ENCODE data around the gene SLC13A2. TPM values are rescaled to one million over a fixed set of nuclear protein-coding genes. Genes with fewer than 3 reads are reported as not detected.
"Not testable (repeated sequence)": the region's sequence is repeated elsewhere in the genome, so short reads cannot be mapped to it uniquely, and the experiment has no call there.

The SLC13A2 gene
- total RNA-seq, 1 experiment from 2014 or later: not detected

DNA sequence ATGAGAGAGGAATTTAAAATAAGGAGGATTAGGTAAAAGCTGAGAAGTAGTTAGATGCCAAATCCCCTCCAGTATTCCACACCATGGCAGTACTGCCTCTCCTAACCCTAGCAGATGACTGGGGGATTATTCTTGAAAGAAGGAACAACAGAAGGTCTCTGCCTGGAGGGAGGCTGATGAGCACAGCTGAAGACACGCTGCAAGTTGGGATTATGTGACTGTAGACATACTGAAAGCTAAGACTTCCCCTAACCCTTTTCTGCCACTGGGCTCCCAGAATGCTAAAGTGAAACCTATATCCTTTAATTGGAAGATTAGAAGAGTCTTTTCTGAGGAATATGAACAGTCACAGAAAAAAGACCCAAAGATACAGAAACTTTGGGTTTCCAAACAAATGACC lies 39.7 kb upstream of the SLC13A2 start:
- no TSS peak for BruUV-seq (replicated peaks)
- H3K4me2 ChIP-seq (ENCODE audit: low read length): no peak overlapping the region
- no peaks in the 10 kb centered on the region for H3K9me3 ChIP-seq (ENCODE audit: control insufficient read depth in 1 of 2, insufficient read depth in 1 of 2, low read depth in 1 of 2, low read length in 2 of 2)
- H3K79me2 ChIP-seq (ENCODE audit: insufficient read depth, low read length): no peaks in the 10 kb centered on the region
- no peak for TF ChIP-seq SP1 (IDR thresholded peaks at IDR 0.05; ENCODE audit: low read depth)
- no peak for TF ChIP-seq JUND (IDR thresholded peaks at IDR 0.05)
- no peak for TF ChIP-seq FOSL1 (IDR thresholded peaks at IDR 0.05; ENCODE audit: low read depth)
- TF ChIP-seq EZH2phosphoT487 (IDR thresholded peaks at IDR 0.05; ENCODE audit: borderline replicate concordance): no peak
- no peak for TF ChIP-seq TCF7L2 (IDR thresholded peaks at IDR 0.05; ENCODE audit: borderline replicate concordance, extremely low read depth, insufficient read depth, insufficient read length)
- TF ChIP-seq ZNF274 (IDR thresholded peaks at IDR 0.05; ENCODE audit: low read depth, low read length): no peak
- no peak for TF ChIP-seq RAD21 (IDR thresholded peaks at IDR 0.05; ENCODE audit: low read depth)
- TF ChIP-seq SRF (IDR thresholded peaks at IDR 0.05; ENCODE audit: low read depth): no peak
- no peak for TF ChIP-seq EGR1 (IDR thresholded peaks at IDR 0.05; ENCODE audit: low read depth)
- TF ChIP-seq, protein P1, sequence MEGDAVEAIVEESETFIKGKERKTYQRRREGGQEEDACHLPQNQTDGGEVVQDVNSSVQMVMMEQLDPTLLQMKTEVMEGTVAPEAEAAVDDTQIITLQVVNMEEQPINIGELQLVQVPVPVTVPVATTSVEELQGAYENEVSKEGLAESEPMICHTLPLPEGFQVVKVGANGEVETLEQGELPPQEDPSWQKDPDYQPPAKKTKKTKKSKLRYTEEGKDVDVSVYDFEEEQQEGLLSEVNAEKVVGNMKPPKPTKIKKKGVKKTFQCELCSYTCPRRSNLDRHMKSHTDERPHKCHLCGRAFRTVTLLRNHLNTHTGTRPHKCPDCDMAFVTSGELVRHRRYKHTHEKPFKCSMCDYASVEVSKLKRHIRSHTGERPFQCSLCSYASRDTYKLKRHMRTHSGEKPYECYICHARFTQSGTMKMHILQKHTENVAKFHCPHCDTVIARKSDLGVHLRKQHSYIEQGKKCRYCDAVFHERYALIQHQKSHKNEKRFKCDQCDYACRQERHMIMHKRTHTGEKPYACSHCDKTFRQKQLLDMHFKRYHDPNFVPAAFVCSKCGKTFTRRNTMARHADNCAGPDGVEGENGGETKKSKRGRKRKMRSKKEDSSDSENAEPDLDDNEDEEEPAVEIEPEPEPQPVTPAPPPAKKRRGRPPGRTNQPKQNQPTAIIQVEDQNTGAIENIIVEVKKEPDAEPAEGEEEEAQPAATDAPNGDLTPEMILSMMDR (IDR thresholded peaks at IDR 0.05 in 2 of 3, conservative IDR thresholded peaks at IDR 0.05 in 1 of 3; ENCODE audit: borderline replicate concordance in 1 of 3, insufficient read depth in 1 of 3, low read depth in 2 of 3, low read length in 2 of 3): no peak
- no peak for TF ChIP-seq ATF3 (IDR thresholded peaks at IDR 0.05)
- TF ChIP-seq EZH2 (IDR thresholded peaks at IDR 0.05): no peak
- no peak for TF ChIP-seq ELF1 (IDR thresholded peaks at IDR 0.05; ENCODE audit: borderline replicate concordance, low read depth)
- TF ChIP-seq CBX3 (IDR thresholded peaks at IDR 0.05; ENCODE audit: low read depth): no peak
- TF ChIP-seq POLR2A (IDR thresholded peaks at IDR 0.05; ENCODE audit: borderline replicate concordance, extremely low read depth, insufficient read depth, insufficient read length): no peak
- no peak for TF ChIP-seq ZFX (IDR thresholded peaks at IDR 0.05)
- no peak for TF ChIP-seq YY1 (IDR thresholded peaks at IDR 0.05; ENCODE audit: extremely low read depth, insufficient replicate concordance, low read depth, low read length)
- TF ChIP-seq POLR2AphosphoS5 (IDR thresholded peaks at IDR 0.05; ENCODE audit: low read depth, low read length): no peak
- TF ChIP-seq SIN3A (IDR thresholded peaks at IDR 0.05; ENCODE audit: low read depth): no peak
- no peak overlapping the region for H3K27ac ChIP-seq (ENCODE audit: low read depth, low read length)
- H3K4me3 ChIP-seq (replicated peaks in 1 of 2; ENCODE audit: low read depth in 1 of 2, low read length in 2 of 2): no peak overlapping the region
- H3K36me3 ChIP-seq (ENCODE audit: control insufficient read depth in 1 of 2, insufficient read depth in 2 of 2, low read length in 2 of 2): no peaks in the 10 kb centered on the region
- H3K27me3 ChIP-seq (ENCODE audit: insufficient read depth, low read length): peaks cover 3% of the 10 kb centered on the region; the same call in 1 of the 2 replicates
- H3K9ac ChIP-seq (ENCODE audit: low read length): no peak overlapping the region
- CTCF ChIA-PET: no interaction called here
- H3K9me2 ChIP-seq (ENCODE audit: insufficient read depth): no peaks in the 10 kb centered on the region
- no peak for ATAC-seq
- no peak for DNase-seq (ENCODE audit: low read depth, low spot score)
- RAD21 ChIA-PET (ENCODE audit: low non-redundant PET in 1 of 2, low total read pairs in 2 of 2, uncharacterized antibody in 2 of 2, unreplicated experiment in 2 of 2): no interaction called here
- H2AFZ ChIP-seq (ENCODE audit: low read depth, low read length, poor library complexity, severe bottlenecking): no peak overlapping the region
- H3K4me1 ChIP-seq (ENCODE audit: control insufficient read depth in 1 of 2, insufficient read depth in 2 of 2, low read length in 2 of 2): no peaks in the 10 kb centered on the region
- intact Hi-C loops (cut with micrococcal nuclease): no loop called here
- POLR2A ChIA-PET: no interaction called here
- H4K20me1 ChIP-seq (ENCODE audit: insufficient read depth): no peaks in the 10 kb centered on the region

GRCh38 chr17:28434326-28434725 lies 39.1 kb upstream of the SLC13A2 start:
- POLR2A ChIA-PET; BruUV-seq (replicated peaks); H3K27me3 ChIP-seq (ENCODE audit: insufficient read depth, low read length); ATAC-seq; RAD21 ChIA-PET (ENCODE audit: low non-redundant PET in 1 of 2, low total read pairs in 2 of 2, uncharacterized antibody in 2 of 2, unreplicated experiment in 2 of 2); DNase-seq (ENCODE audit: low read depth, low spot score); H2AFZ ChIP-seq (ENCODE audit: low read depth, low read length, poor library complexity, severe bottlenecking); H3K4me1 ChIP-seq (ENCODE audit: control insufficient read depth in 1 of 2, insufficient read depth in 2 of 2, low read length in 2 of 2); intact Hi-C loops (cut with micrococcal nuclease); H3K9me3 ChIP-seq (ENCODE audit: control insufficient read depth in 1 of 2, insufficient read depth in 1 of 2, low read depth in 1 of 2, low read length in 2 of 2); H3K36me3 ChIP-seq (ENCODE audit: control insufficient read depth in 1 of 2, insufficient read depth in 2 of 2, low read length in 2 of 2); H3K4me3 ChIP-seq (replicated peaks in 1 of 2; ENCODE audit: low read depth in 1 of 2, low read length in 2 of 2); H4K20me1 ChIP-seq (ENCODE audit: insufficient read depth); CTCF ChIA-PET; H3K27ac ChIP-seq (ENCODE audit: low read depth, low read length); H3K9ac ChIP-seq (ENCODE audit: low read length); H3K4me2 ChIP-seq (ENCODE audit: low read length); H3K9me2 ChIP-seq (ENCODE audit: insufficient read depth); H3K79me2 ChIP-seq (ENCODE audit: insufficient read depth, low read length): not testable (repeated sequence)

All from HCT116 (cell line).